HepG2 (cell line): ENCODE data around the gene LMX1B.

ENCODE experiments used
- CBX2 ChIP-seq, 2 experiments: fragments of 200-600 bp in 1 of 2; sonication (generic); formaldehyde crosslinking in 1 of 2; IDR thresholded peaks; 2 replicates each; pipeline versions ENCODE4 v1.7.0 to v1.8.1; 2018 to 2022; ENCODE audit warnings: low read depth in 2 of 2, low read length in 1 of 2, mild to moderate bottlenecking in 1 of 2, missing genetic modification reagents in 1 of 2
- CBX5 ChIP-seq: sonication (generic); formaldehyde crosslinking; IDR thresholded peaks from 2 replicates; pipeline ENCODE4 v1.4.0; 2020; ENCODE audit warnings: missing genetic modification reagents, borderline replicate concordance
- CSRNP1 ChIP-seq: sonication (generic); formaldehyde crosslinking; IDR thresholded peaks from 2 replicates; pipeline ENCODE4 v1.8.1; 2023; ENCODE audit warnings: mild to moderate bottlenecking, missing genetic modification reagents
- CTCF ChIP-seq: sonication (generic); formaldehyde crosslinking; IDR thresholded peaks from 2 replicates; pipeline ENCODE4 v1.5.0; 2020; ENCODE audit warnings: mild to moderate bottlenecking, missing genetic modification reagents, moderate library complexity
- DNMT1 ChIP-seq: sonication (generic); formaldehyde crosslinking; IDR thresholded peaks from 2 replicates; pipeline ENCODE4 v1.5.1; 2020; ENCODE audit warnings: mild to moderate bottlenecking, missing genetic modification reagents
- GABPA ChIP-seq, 2 experiments: IDR thresholded peaks; 2 replicates each; pipeline ENCODE4 v1.6.1; 2011 to 2016; ENCODE audit warnings: low read depth in 2 of 2, low read length in 1 of 2, missing biosample characterization in 1 of 2, missing genetic modification characterization in 1 of 2
- JUN ChIP-seq: sonication (generic); formaldehyde crosslinking; IDR thresholded peaks from 2 replicates; pipeline ENCODE4 v1.4.0; 2020; ENCODE audit warnings: mild to moderate bottlenecking, missing genetic modification reagents
- PCBP2 ChIP-seq: fragments of 200-400 bp; formaldehyde crosslinking; optimal IDR thresholded peaks from 2 replicates; pipeline ENCODE3; 2018; ENCODE audit warnings: low read length, low read depth; ENCODE audit not compliant: poor library complexity, severe bottlenecking
- SETDB1 ChIP-seq: sonication (generic); formaldehyde crosslinking; IDR thresholded peaks from 2 replicates; pipeline ENCODE4 v1.5.1; 2020; ENCODE audit warnings: missing genetic modification reagents, mild to moderate bottlenecking, borderline replicate concordance
- ZFP41 ChIP-seq: sonication (generic); formaldehyde crosslinking; IDR thresholded peaks from 2 replicates; pipeline ENCODE4 v1.4.0; 2020; ENCODE audit warnings: mild to moderate bottlenecking, missing genetic modification reagents, borderline replicate concordance
- ZNF407 ChIP-seq: sonication (generic); formaldehyde crosslinking; IDR thresholded peaks from one replicate; pipeline ENCODE4 v1.5.1; 2020; ENCODE audit warnings: mild to moderate bottlenecking, missing genetic modification reagents; ENCODE audit errors: not compliant biosample characterization
- ZNF549 ChIP-seq: sonication (generic); formaldehyde crosslinking; IDR thresholded peaks from 2 replicates; pipeline ENCODE4 v1.5.0; 2020; ENCODE audit warnings: missing genetic modification reagents
- ZSCAN21 ChIP-seq: sonication (generic); formaldehyde crosslinking; IDR thresholded peaks from 2 replicates; pipeline ENCODE4 v1.8.0; 2022; ENCODE audit warnings: mild to moderate bottlenecking, missing genetic modification reagents, moderate library complexity, borderline replicate concordance
- TF ChIP-seq, protein P1 (sequence below): sonication (generic); formaldehyde crosslinking; IDR thresholded peaks from 2 replicates; pipeline ENCODE4 v1.5.0; 2020; ENCODE audit warnings: missing genetic modification reagents

- TF ChIP-seq JUN (CRISPR knock-in tag) (no peak), CTCF (CRISPR knock-in tag) (no peak), ZFP41 (no peak), ZNF407 (no peak), GABPA (IDR thresholded peaks at IDR 0.05; ENCODE audit: low read depth, low read length) (no peak), GABPA (CRISPR knock-in tag; IDR thresholded peaks at IDR 0.05; ENCODE audit: low read depth) (no peak), ZSCAN21 (CRISPR knock-in tag) (no peak), SETDB1 (CRISPR knock-in tag) (no peak), ZNF549 (CRISPR knock-in tag) (no peak), CSRNP1 (CRISPR knock-in tag) (no peak), PCBP2 (no peak), DNMT1 (CRISPR knock-in tag) (no peak), CBX2 (IDR thresholded peaks at IDR 0.05; ENCODE audit: low read depth, low read length) (no peak), CBX2 (CRISPR knock-in tag; IDR thresholded peaks at IDR 0.05; ENCODE audit: low read depth) (no peak), CBX5 (CRISPR knock-in tag) (no peak)
- TF ChIP-seq, protein P1, sequence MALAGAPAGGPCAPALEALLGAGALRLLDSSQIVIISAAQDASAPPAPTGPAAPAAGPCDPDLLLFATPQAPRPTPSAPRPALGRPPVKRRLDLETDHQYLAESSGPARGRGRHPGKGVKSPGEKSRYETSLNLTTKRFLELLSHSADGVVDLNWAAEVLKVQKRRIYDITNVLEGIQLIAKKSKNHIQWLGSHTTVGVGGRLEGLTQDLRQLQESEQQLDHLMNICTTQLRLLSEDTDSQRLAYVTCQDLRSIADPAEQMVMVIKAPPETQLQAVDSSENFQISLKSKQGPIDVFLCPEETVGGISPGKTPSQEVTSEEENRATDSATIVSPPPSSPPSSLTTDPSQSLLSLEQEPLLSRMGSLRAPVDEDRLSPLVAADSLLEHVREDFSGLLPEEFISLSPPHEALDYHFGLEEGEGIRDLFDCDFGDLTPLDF (CRISPR knock-in tag), result no peak
These were observed 92.9 kb downstream of the LMX1B start for GRCh38 chr9:126706698-126707053.
